Measurements from ENCODE around the gene ITPR1.
"Not testable (repeated sequence)": the region's sequence is repeated elsewhere in the genome, so short reads cannot be mapped to it uniquely, and the experiment has no call there.

The ITPR1 gene

DNA sequence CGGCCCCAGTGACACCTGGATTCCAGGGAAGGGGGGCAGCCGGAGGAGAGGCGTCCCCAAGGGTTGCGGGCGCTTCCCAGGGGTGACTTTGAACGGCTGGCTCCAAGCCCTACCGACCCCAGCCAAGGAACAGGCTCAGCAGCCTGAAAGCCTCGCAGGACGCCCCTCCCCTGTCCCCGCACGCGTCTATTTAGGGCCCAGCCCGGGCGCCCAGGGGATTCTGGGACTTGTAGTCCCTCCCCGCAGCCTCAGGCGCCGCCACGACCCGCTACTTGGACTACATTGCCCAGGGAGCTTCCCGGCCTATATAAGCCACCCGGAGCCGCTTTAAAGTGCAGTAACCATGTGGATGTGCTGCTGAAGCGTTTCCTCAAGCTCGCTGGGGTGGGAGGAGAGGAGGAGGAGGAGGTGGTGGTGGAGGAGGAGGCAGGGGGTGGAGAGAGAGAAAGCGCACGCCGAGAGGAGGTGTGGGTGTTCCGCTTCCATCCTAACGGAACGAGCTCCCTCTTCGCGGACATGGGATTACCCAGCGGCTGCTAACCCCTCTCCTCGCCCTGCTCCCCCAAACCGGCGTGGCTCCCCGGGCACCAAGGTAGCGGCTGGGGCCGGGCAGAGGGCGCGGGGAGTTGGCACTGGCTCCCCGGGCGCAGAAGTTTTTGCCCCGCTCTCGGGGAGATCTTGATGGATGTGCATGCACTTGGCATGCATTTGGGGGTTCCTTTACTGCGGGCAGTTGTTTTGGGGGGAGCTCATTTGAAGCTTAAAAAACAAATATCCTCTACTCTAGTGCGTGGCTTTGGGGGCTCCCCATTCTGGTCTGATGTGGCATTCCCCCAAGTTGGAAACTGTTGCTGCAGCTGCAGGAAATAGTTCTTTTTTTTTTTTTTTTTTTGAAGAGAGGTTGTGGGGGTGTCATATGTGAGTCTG, at the start of gene ITPR1:
ITPR1 (plus strand) TSS at position 335 of the 927 bp plus-strand sequence. CDS start 23,144 bp downstream, outside the sequence.
- DNase-seq = peak; percentile 96

GRCh38 chr3:4447295-4447999, 45.7 kb upstream of the ITPR1 start:
- no peak for DNase-seq

- no peak for DNase-seq
Observed at GRCh38 chr3:4448187-4448586, 45.0 kb upstream of the ITPR1 start.

- no peak for DNase-seq
Observed at GRCh38 chr3:4449043-4449805, 43.9 kb upstream of the ITPR1 start.

- DNase-seq = no peak
Observed at GRCh38 chr3:4454142-4454541, 39.0 kb upstream of the ITPR1 start.

DNA sequence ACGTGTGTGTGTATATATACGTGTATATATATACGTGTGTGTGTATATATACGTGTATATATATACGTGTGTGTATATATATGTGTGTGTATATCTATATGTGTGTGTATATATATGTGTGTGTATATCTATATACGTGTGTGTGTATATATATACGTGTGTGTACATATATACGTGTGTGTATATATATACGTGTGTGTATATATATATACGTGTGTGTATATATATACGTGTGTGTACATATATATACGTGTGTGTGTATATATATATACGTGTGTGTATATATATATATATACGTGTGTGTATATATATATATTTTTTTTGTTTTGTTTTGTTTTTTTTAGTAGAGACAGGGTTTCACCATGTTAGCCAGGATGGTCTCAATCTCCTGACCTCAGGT, 36.4 kb upstream of the ITPR1 start:
- not testable (repeated sequence) for DNase-seq

GRCh38 chr3:4458961-4459360, 34.2 kb upstream of the ITPR1 start:
- no peak for DNase-seq

- DNase-seq = no peak
Observed at GRCh38 chr3:4460334-4460733, 32.8 kb upstream of the ITPR1 start.

DNA sequence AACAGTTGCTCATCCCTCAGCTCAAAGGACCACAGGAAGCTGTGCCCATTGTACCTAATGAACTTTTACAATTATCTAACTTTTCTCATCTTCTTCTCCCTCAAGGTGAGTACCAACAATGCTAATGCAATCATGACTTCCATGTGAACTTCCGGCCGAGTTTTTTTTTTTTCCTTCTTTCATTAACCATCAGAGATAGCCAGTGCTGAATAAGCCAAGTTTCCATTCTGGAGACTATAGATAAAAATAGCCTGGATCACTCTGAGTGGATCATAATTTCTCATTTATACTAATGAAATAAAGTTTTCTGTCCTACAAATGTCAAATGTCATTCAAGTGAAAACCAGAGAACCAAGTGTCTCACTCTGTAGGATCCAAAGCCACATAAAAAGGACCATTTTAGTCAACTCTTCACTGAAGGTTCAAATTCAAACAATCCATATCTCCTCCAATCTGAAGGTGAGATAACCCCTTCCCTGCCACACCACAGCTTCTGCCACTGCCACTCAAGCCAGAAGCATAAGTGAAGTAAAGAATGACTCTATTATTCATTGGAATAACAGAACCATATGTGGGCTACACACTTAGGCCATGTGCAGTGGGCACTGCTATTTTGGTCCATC, 31.6 kb upstream of the ITPR1 start:
- no peak for DNase-seq

DNA sequence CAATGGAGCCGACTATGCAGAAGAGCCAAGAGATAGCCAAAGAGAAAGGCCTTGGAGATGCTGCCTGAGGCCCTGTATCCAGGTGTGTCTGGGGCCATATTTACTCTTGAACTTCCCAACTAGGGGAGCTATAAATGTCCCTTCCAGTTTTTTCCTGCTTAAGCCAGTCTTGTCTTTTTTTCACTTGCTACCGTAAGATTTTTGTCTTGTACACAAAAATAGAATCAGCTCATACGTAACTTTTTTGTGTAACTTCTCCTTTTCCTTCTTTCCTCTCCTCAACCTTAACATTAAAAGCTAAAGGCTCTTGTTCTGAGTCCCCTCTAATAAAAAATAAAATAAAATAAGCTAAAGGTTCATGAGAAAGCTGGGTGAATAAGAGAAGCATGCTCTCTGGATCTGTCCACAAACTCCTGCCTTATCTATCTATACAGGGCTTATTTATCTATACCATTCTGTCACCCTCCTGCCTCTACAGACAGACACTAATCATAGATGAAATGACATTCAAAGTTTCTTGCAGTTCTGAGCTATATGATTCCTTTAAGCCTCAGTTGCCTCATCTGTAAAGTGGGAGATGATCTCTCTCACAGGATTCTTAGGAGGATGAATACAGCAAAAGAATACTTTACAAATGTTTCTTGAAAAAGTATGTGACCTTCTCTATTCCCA, 30.6 kb upstream of the ITPR1 start:
- no peak for DNase-seq

- no peak for DNase-seq
Observed at GRCh38 chr3:4464576-4464975, 28.6 kb upstream of the ITPR1 start.

GRCh38 chr3:4466741-4467521, 26.2 kb upstream of the ITPR1 start, which contains the start of gene SUMF1:
SUMF1 (minus strand) TSS chr3:4467269; CDS start chr3:4467245, 24 bp downstream.
- peak; percentile 73 for DNase-seq

GRCh38 chr3:4467522-4467867, 25.7 kb upstream of the ITPR1 start:
- DNase-seq = no peak

GRCh38 chr3:4471907-4472306, 21.2 kb upstream of the ITPR1 start:
- no peak for DNase-seq

GRCh38 chr3:4472312-4472711, 20.8 kb upstream of the ITPR1 start:
- DNase-seq = no peak

DNA sequence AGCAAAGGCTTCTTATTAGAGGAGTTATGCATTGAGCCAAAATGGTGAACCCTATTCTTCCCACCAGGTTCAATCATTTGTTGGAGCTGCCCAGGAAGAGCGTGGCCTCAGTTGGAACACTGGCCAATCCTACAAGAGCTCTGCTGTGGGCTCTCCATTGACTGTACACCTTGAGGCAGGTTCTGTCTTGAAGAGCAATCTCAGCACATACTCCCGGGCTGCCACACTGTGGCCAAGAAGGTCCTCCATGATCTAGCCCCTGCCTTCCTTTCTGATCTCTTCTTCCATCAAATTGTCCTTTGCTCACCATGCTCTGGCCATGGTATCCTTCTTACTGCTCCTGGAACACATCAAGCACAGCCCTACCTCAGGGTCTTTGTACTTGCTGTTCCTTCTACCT, 20.4 kb upstream of the ITPR1 start:
- DNase-seq = no peak

GRCh38 chr3:4474683-4475490, 18.3 kb upstream of the ITPR1 start:
- no peak for DNase-seq

- DNase-seq = no peak
Observed at GRCh38 chr3:4475804-4476203, 17.3 kb upstream of the ITPR1 start.

DNA sequence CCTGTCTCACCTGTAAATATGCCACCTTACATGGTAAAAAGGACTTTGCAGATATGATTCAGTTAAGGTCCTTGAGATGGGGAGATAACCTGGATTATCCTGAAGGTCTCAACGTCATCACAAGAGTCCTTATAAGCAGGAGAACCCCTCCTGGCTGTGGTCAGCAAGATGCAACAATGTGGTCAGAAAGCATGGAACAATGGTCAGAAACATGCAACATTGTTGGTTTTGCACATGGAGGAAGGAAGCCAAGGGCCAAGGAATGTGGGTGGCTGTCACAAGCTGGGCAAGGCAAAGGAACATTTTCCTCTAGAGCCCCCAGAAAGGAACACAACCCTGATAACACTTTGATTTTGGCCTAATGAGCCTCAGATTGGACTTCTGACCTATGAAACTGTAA, 16.7 kb upstream of the ITPR1 start:
- no peak for DNase-seq

GRCh38 chr3:4478261-4478660, 14.9 kb upstream of the ITPR1 start:
- DNase-seq = no peak

GRCh38 chr3:4491855-4492207, 1.3 kb upstream of the ITPR1 start:
- no peak for DNase-seq

Measured in stimulated activated CD4-positive, alpha-beta T cell treated with anti-CD3 and anti-CD28 coated beads, Interleukin-4, amount 100 ng/mL, for 1 hour (primary cell).